ENCODE data around the gene SREK1IP1. TPM values are rescaled to one million over a fixed set of nuclear protein-coding genes. Genes with fewer than 3 reads are reported as not detected.

SREK1IP1 gene
- total and polyA plus RNA-seq, 2 of the 13 experiments (the other 11 are each of a cell fraction or from before 2014, with no cell fraction given) = 3.1 to 16.5 TPM

GRCh38 chr5:64768358-64769312, at the start of gene SREK1IP1, which contains the start of gene CWC27 (continued):
- TF ChIP-seq ZNF232 (CRISPR knock-in tag; IDR thresholded peaks at IDR 0.05; ENCODE audit: borderline replicate concordance) = no peak
- TF ChIP-seq PITX1 (CRISPR knock-in tag; IDR thresholded peaks at IDR 0.05) = peak; percentile 45; the same call in 1 of the 2 replicates
- no peak for TF ChIP-seq NFATC3 (CRISPR knock-in tag; IDR thresholded peaks at IDR 0.05)
- TF ChIP-seq CBFB (CRISPR knock-in tag; IDR thresholded peaks at IDR 0.05) = 0 out of 2 replicates have a peak, but pooled peaks have one; percentile 50
- TF ChIP-seq ZNF614 (CRISPR knock-in tag; IDR thresholded peaks at IDR 0.05; ENCODE audit: borderline replicate concordance) = peak; percentile 61; the same call in 1 of the 2 replicates
- no peak for TF ChIP-seq ZNF207 (IDR thresholded peaks at IDR 0.05; ENCODE audit: borderline replicate concordance)
- TF ChIP-seq KMT2B (CRISPR knock-in tag; IDR thresholded peaks at IDR 0.05) = peak; percentile 98
- peak; percentile 91; the same call in 1 of the 2 replicates for TF ChIP-seq CBX5 (CRISPR knock-in tag; IDR thresholded peaks at IDR 0.05; ENCODE audit: borderline replicate concordance)
- TF ChIP-seq MXD3 (CRISPR knock-in tag; IDR thresholded peaks at IDR 0.05) = no peak; the same call in 1 of the 2 replicates
- TF ChIP-seq GLI4 (CRISPR knock-in tag; IDR thresholded peaks at IDR 0.05; ENCODE audit: borderline replicate concordance) = 0 out of 2 replicates have a peak, but pooled peaks have one; percentile 75
- TF ChIP-seq ZNF580 (CRISPR knock-in tag; IDR thresholded peaks at IDR 0.05; ENCODE audit: borderline replicate concordance, low read depth) = peak; percentile 66
- TF ChIP-seq CHD2 (IDR thresholded peaks at IDR 0.05; ENCODE audit: low read depth, low read length) = peak; percentile 51; the same call in 1 of the 2 replicates
- 0 out of 2 replicates have a peak, but pooled peaks have one; percentile 21 for TF ChIP-seq SP4 (CRISPR knock-in tag; IDR thresholded peaks at IDR 0.05)
- TF ChIP-seq GTF3A (CRISPR knock-in tag; conservative IDR thresholded peaks at IDR 0.05) = 0 out of 2 replicates have a peak, but pooled peaks have one; percentile 24
- TF ChIP-seq ZNF557 (CRISPR knock-in tag; IDR thresholded peaks at IDR 0.05) = no peak
- TF ChIP-seq MLX (CRISPR knock-in tag; IDR thresholded peaks at IDR 0.05) = 0 out of 2 replicates have a peak, but pooled peaks have one; percentile 16
- TF ChIP-seq HES4 (CRISPR knock-in tag; IDR thresholded peaks at IDR 0.05; ENCODE audit: borderline replicate concordance) = 0 out of 2 replicates have a peak, but pooled peaks have one; percentile 51
- peak; percentile 61 for TF ChIP-seq ZNF768 (CRISPR knock-in tag; IDR thresholded peaks at IDR 0.05)
- TF ChIP-seq SSRP1 (CRISPR knock-in tag; IDR thresholded peaks at IDR 0.05) = peak; percentile 88; the same call in 1 of the 2 replicates
- peak; percentile 88; the same call in 1 of the 2 replicates for TF ChIP-seq ZNF276 (CRISPR knock-in tag; IDR thresholded peaks at IDR 0.05; ENCODE audit: low read depth)
- TF ChIP-seq TFAP4 (IDR thresholded peaks at IDR 0.05; ENCODE audit: borderline replicate concordance, low read depth) = peak; percentile 55; the same call in 1 of the 2 replicates
- TF ChIP-seq ZNF737 (CRISPR knock-in tag; IDR thresholded peaks at IDR 0.05; ENCODE audit: borderline replicate concordance) = no peak
- TF ChIP-seq PHF20 (CRISPR knock-in tag; IDR thresholded peaks at IDR 0.05) = peak; percentile 88
- TF ChIP-seq FOSL2 (CRISPR knock-in tag; IDR thresholded peaks at IDR 0.05) = peak; percentile 54; the same call in 1 of the 2 replicates
- TF ChIP-seq ZNF577 (CRISPR knock-in tag; IDR thresholded peaks at IDR 0.05; ENCODE audit: borderline replicate concordance, low read depth) = no peak
- TF ChIP-seq TOPORS (CRISPR knock-in tag; IDR thresholded peaks at IDR 0.05) = 0 out of 2 replicates have a peak, but pooled peaks have one; percentile 40
